Erythroblast (primary cell): ENCODE data around the gene SLX4IP.

Source experiments
- GATA1 ChIP-seq: IDR thresholded peaks from 2 replicates; pipeline ENCODE4 v1.6.1; 2011; ENCODE audit warnings: low read depth, mild to moderate bottlenecking, control low read depth, low read length, moderate library complexity
- POLR2A ChIP-seq: IDR thresholded peaks from 2 replicates; pipeline ENCODE4 v1.6.1; 2011; ENCODE audit warnings: mild to moderate bottlenecking, low read length

DNA sequence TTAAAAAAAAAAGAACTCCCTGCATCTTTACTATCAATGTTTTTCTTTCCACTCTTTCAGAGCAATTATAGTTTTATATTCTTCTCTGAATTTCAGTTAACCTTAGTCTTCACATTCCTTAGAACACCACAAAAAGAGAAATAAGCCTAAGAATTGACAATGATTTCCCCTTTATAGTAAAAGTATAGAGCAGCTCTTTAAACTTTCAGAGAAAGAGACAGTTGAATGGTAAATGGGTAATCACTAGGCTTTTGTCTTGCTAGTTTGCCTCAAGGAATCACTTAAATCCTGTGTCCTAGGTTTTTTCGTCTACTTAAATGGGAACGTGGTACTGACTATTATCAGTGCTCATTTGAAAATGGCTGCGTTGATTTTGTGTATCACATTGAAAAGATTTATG, 31.8 kb downstream of the SLX4IP start:
- TF ChIP-seq POLR2A (no peak), GATA1 (no peak)
